ENCODE data around the gene RBL2. TPM values are rescaled to one million over a fixed set of nuclear protein-coding genes. Genes with fewer than 3 reads are reported as not detected.

The RBL2 gene
- total RNA-seq, 1 experiment from 2014 or later, result 38.4 TPM

- Mint-ChIP-seq H3K27ac (no peak overlapping the region), H3K36me3 (no peaks in the 10 kb centered on the region), H3K9me3 (peaks cover 3% of the 10 kb centered on the region; the same call in 1 of the 2 replicates), H3K27me3 (ENCODE audit: low read depth) (no peaks in the 10 kb centered on the region), H3K4me1 (peaks cover 33% of the 10 kb centered on the region), H3K4me3 (no peak overlapping the region)
- CTCF ChIA-PET, result no interaction called here
- TF ChIP-seq, protein P1, sequence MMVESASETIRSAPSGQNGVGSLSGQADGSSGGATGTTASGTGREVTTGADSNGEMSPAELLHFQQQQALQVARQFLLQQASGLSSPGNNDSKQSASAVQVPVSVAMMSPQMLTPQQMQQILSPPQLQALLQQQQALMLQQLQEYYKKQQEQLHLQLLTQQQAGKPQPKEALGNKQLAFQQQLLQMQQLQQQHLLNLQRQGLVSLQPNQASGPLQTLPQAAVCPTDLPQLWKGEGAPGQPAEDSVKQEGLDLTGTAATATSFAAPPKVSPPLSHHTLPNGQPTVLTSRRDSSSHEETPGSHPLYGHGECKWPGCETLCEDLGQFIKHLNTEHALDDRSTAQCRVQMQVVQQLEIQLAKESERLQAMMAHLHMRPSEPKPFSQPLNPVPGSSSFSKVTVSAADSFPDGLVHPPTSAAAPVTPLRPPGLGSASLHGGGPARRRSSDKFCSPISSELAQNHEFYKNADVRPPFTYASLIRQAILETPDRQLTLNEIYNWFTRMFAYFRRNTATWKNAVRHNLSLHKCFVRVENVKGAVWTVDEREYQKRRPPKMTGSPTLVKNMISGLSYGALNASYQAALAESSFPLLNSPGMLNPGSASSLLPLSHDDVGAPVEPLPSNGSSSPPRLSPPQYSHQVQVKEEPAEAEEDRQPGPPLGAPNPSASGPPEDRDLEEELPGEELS (CRISPR knock-in tag; IDR thresholded peaks at IDR 0.05), result no peak
- TF ChIP-seq, protein P2, sequence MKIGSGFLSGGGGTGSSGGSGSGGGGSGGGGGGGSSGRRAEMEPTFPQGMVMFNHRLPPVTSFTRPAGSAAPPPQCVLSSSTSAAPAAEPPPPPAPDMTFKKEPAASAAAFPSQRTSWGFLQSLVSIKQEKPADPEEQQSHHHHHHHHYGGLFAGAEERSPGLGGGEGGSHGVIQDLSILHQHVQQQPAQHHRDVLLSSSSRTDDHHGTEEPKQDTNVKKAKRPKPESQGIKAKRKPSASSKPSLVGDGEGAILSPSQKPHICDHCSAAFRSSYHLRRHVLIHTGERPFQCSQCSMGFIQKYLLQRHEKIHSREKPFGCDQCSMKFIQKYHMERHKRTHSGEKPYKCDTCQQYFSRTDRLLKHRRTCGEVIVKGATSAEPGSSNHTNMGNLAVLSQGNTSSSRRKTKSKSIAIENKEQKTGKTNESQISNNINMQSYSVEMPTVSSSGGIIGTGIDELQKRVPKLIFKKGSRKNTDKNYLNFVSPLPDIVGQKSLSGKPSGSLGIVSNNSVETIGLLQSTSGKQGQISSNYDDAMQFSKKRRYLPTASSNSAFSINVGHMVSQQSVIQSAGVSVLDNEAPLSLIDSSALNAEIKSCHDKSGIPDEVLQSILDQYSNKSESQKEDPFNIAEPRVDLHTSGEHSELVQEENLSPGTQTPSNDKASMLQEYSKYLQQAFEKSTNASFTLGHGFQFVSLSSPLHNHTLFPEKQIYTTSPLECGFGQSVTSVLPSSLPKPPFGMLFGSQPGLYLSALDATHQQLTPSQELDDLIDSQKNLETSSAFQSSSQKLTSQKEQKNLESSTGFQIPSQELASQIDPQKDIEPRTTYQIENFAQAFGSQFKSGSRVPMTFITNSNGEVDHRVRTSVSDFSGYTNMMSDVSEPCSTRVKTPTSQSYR (CRISPR knock-in tag; IDR thresholded peaks at IDR 0.05), result no peak
- TF ChIP-seq FOXK1 (CRISPR knock-in tag; IDR thresholded peaks at IDR 0.05), result no peak
- no peak for TF ChIP-seq E2F1 (CRISPR knock-in tag; IDR thresholded peaks at IDR 0.05)
- TF ChIP-seq, protein P3, sequence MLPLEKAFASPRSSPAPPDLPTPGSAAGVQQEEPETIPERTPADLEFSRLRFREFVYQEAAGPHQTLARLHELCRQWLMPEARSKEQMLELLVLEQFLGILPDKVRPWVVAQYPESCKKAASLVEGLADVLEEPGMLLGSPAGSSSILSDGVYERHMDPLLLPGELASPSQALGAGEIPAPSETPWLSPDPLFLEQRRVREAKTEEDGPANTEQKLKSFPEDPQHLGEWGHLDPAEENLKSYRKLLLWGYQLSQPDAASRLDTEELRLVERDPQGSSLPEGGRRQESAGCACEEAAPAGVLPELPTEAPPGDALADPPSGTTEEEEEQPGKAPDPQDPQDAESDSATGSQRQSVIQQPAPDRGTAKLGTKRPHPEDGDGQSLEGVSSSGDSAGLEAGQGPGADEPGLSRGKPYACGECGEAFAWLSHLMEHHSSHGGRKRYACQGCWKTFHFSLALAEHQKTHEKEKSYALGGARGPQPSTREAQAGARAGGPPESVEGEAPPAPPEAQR (CRISPR knock-in tag; IDR thresholded peaks at IDR 0.05), result no peak
- TF ChIP-seq TCF7 (CRISPR knock-in tag; IDR thresholded peaks at IDR 0.05; ENCODE audit: low read depth), result no peak
- TF ChIP-seq, protein P4, sequence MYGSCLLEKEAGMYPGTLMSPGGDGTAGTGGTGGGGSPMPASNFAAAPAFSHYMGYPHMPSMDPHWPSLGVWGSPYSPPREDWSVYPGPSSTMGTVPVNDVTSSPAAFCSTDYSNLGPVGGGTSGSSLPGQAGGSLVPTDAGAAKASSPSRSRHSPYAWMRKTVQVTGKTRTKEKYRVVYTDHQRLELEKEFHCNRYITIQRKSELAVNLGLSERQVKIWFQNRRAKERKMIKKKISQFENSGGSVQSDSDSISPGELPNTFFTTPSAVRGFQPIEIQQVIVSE (CRISPR knock-in tag; IDR thresholded peaks at IDR 0.05; ENCODE audit: borderline replicate concordance), result no peak
- TF ChIP-seq USF2 (CRISPR knock-in tag; IDR thresholded peaks at IDR 0.05), result no peak
- TF ChIP-seq USF1 (CRISPR knock-in tag; IDR thresholded peaks at IDR 0.05), result no peak
- TF ChIP-seq, protein P5, sequence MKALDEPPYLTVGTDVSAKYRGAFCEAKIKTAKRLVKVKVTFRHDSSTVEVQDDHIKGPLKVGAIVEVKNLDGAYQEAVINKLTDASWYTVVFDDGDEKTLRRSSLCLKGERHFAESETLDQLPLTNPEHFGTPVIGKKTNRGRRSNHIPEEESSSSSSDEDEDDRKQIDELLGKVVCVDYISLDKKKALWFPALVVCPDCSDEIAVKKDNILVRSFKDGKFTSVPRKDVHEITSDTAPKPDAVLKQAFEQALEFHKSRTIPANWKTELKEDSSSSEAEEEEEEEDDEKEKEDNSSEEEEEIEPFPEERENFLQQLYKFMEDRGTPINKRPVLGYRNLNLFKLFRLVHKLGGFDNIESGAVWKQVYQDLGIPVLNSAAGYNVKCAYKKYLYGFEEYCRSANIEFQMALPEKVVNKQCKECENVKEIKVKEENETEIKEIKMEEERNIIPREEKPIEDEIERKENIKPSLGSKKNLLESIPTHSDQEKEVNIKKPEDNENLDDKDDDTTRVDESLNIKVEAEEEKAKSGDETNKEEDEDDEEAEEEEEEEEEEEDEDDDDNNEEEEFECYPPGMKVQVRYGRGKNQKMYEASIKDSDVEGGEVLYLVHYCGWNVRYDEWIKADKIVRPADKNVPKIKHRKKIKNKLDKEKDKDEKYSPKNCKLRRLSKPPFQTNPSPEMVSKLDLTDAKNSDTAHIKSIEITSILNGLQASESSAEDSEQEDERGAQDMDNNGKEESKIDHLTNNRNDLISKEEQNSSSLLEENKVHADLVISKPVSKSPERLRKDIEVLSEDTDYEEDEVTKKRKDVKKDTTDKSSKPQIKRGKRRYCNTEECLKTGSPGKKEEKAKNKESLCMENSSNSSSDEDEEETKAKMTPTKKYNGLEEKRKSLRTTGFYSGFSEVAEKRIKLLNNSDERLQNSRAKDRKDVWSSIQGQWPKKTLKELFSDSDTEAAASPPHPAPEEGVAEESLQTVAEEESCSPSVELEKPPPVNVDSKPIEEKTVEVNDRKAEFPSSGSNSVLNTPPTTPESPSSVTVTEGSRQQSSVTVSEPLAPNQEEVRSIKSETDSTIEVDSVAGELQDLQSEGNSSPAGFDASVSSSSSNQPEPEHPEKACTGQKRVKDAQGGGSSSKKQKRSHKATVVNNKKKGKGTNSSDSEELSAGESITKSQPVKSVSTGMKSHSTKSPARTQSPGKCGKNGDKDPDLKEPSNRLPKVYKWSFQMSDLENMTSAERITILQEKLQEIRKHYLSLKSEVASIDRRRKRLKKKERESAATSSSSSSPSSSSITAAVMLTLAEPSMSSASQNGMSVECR (CRISPR knock-in tag; IDR thresholded peaks at IDR 0.05; ENCODE audit: borderline replicate concordance), result no peak
- no peak for TF ChIP-seq ERG (CRISPR knock-in tag; IDR thresholded peaks at IDR 0.05)
- DNase-seq (ENCODE audit: low spot score), result no peak
- POLR2A ChIA-PET, result no interaction called here
- ATAC-seq, result no peak
Measured at GRCh38 chr16:53506254-53506653, 72.0 kb downstream of the RBL2 start.
